Fibroblast of skin of back (primary cell): Measurements from ENCODE around the gene ELL.
A peak's percentile ranks its signal among the peaks of the same experiment; 100 is the strongest.

Experiments used
- DNase-seq: peaks from one replicate; pipeline ENCODE4 v3.0.0-alpha.2; 2013

The ELL gene

GRCh38 chr19:18487576-18488402, 34.1 kb downstream of the ELL start:
- no peak for DNase-seq

- no peak for DNase-seq
Measured at GRCh38 chr19:18486746-18487145, 35.1 kb downstream of the ELL start.

GRCh38 chr19:18484992-18485391, 36.9 kb downstream of the ELL start:
- DNase-seq: no peak

GRCh38 chr19:18483119-18483890, 38.6 kb downstream of the ELL start:
- no peak for DNase-seq

- no peak for DNase-seq
Measured at GRCh38 chr19:18481505-18482222, 40.2 kb downstream of the ELL start.

- DNase-seq: peak; percentile 68
Measured at GRCh38 chr19:18480006-18480691, 41.7 kb downstream of the ELL start.

- peak; percentile 89 for DNase-seq
Measured at GRCh38 chr19:18478545-18479311, 43.1 kb downstream of the ELL start.

- no peak for DNase-seq
Measured at GRCh38 chr19:18477974-18478373, 43.9 kb downstream of the ELL start.

- no peak for DNase-seq
Measured at GRCh38 chr19:18477042-18477779, 44.7 kb downstream of the ELL start.

GRCh38 chr19:18476507-18477041, 45.3 kb downstream of the ELL start:
- no peak for DNase-seq

- no peak for DNase-seq
Measured at GRCh38 chr19:18475762-18476331, 46.0 kb downstream of the ELL start.

GRCh38 chr19:18475004-18475453, 46.8 kb downstream of the ELL start:
- no peak for DNase-seq

GRCh38 chr19:18474366-18474887, 47.4 kb downstream of the ELL start:
- no peak for DNase-seq

GRCh38 chr19:18473706-18474087, 48.2 kb downstream of the ELL start:
- no peak for DNase-seq

GRCh38 chr19:18473003-18473705, 48.7 kb downstream of the ELL start:
- no peak for DNase-seq

GRCh38 chr19:18470787-18471186, 51.1 kb downstream of the ELL start:
- DNase-seq: no peak

GRCh38 chr19:18469069-18469846, 52.6 kb downstream of the ELL start:
- peak; percentile 56 for DNase-seq

- DNase-seq: no peak
Measured at GRCh38 chr19:18468517-18468916, 53.4 kb downstream of the ELL start.

- DNase-seq: no peak
Measured at GRCh38 chr19:18467978-18468377, 53.9 kb downstream of the ELL start.
